ENCODE results near the gene MPRIP.
A peak's percentile ranks its signal among the peaks of the same experiment; 100 is the strongest.
"Not testable (repeated sequence)": the region's sequence is repeated elsewhere in the genome, so short reads cannot be mapped to it uniquely, and the experiment has no call there.

Gene MPRIP

GRCh38 chr17:17009972-17010371, 32.3 kb upstream of the MPRIP start:
- DNase-seq (ENCODE audit: extremely low spot score); POLR2A ChIA-PET; CTCF ChIA-PET: not testable (repeated sequence)
- peak; percentile 3 for TF ChIP-seq CTCF (IDR thresholded peaks at IDR 0.05; ENCODE audit: control extremely low read depth, extremely low read depth, low read depth, missing control alignments)

GRCh38 chr17:17010545-17011034, 31.7 kb upstream of the MPRIP start:
- DNase-seq (ENCODE audit: extremely low spot score); POLR2A ChIA-PET; CTCF ChIA-PET: not testable (repeated sequence)

GRCh38 chr17:17011043-17011907, 31.0 kb upstream of the MPRIP start:
- DNase-seq (ENCODE audit: extremely low spot score); POLR2A ChIA-PET; CTCF ChIA-PET: not testable (repeated sequence)

- DNase-seq (ENCODE audit: extremely low spot score); CTCF ChIA-PET; POLR2A ChIA-PET: not testable (repeated sequence)
These were observed 28.2 kb upstream of the MPRIP start for GRCh38 chr17:17013828-17014747.

GRCh38 chr17:17014748-17015124, 27.5 kb upstream of the MPRIP start:
- DNase-seq (ENCODE audit: extremely low spot score); POLR2A ChIA-PET: not testable (repeated sequence)
- CTCF ChIA-PET, result interaction anchor here (4.0 kb wide), 1 partner anchor 14 kb away, joined by 15 read pairs; no protein-coding TSS in a partner anchor

GRCh38 chr17:17015230-17015629, 27.0 kb upstream of the MPRIP start:
- POLR2A ChIA-PET, result no interaction called here
- no peak for TF ChIP-seq CTCF (IDR thresholded peaks at IDR 0.05; ENCODE audit: control extremely low read depth, extremely low read depth, low read depth, missing control alignments)
- CTCF ChIA-PET, result interaction anchor here (1.4 to 4.0 kb wide), 2 partner anchors 14 to 19 kb away, joined by 3 to 15 read pairs; no protein-coding TSS in a partner anchor
- DNase-seq (ENCODE audit: extremely low spot score), result no peak

GRCh38 chr17:17016199-17017197, 25.8 kb upstream of the MPRIP start:
- POLR2A ChIA-PET; DNase-seq (ENCODE audit: extremely low spot score): not testable (repeated sequence)
- CTCF ChIA-PET, result interaction anchor here (0.8 to 4.0 kb wide), 8 partner anchors 13 to 24 kb away, joined by 3 to 15 read pairs (median 4); no protein-coding TSS in a partner anchor

- ChIA-PET CTCF (interaction anchor here (0.9 to 4.0 kb wide), 5 partner anchors 17 to 25 kb away, joined by 3 to 15 read pairs (median 8); no protein-coding TSS in a partner anchor), POLR2A (no interaction called here)
- no peak for TF ChIP-seq CTCF (IDR thresholded peaks at IDR 0.05; ENCODE audit: control extremely low read depth, extremely low read depth, low read depth, missing control alignments)
- no peak for DNase-seq (ENCODE audit: extremely low spot score)
These were observed 24.8 kb upstream of the MPRIP start for GRCh38 chr17:17017343-17018014.
